GM18505 (cell line): ENCODE measurements around the gene VAV2.

Source experiments
- ATAC-seq: cut with Tn5 transposase; IDR thresholded peaks from one replicate; pipeline ENCODE4 v1.9.1; 2021; ENCODE audit not compliant: unreplicated experiment
- POLR2A ChIP-seq: IDR thresholded peaks from 4 replicates; pipeline ENCODE4 v1.6.1; 2011; ENCODE audit warnings: borderline replicate concordance; ENCODE audit not compliant: insufficient read depth, insufficient read length; ENCODE audit errors: extremely low read depth

Gene VAV2

GRCh38 chr9:133921866-133922265 lies 70.3 kb downstream of the VAV2 start:
- TF ChIP-seq POLR2A: no peak
- no peak for ATAC-seq

- ATAC-seq: no peak
- TF ChIP-seq POLR2A: no peak
Measured at GRCh38 chr9:133920471-133920870, 71.7 kb downstream of the VAV2 start.

GRCh38 chr9:133919253-133920115 lies 72.6 kb downstream of the VAV2 start:
- ATAC-seq: no peak
- TF ChIP-seq POLR2A: no peak

GRCh38 chr9:133918111-133918813 lies 73.9 kb downstream of the VAV2 start:
- no peak for TF ChIP-seq POLR2A
- ATAC-seq: no peak

GRCh38 chr9:133917375-133917774 lies 74.7 kb downstream of the VAV2 start:
- ATAC-seq: no peak

GRCh38 chr9:133916159-133916541 lies 76.0 kb downstream of the VAV2 start:
- no peak for ATAC-seq
- TF ChIP-seq POLR2A: no peak

More at GRCh38 chr9:133917375-133917774, 74.7 kb downstream of the VAV2 start:
- no peak for TF ChIP-seq POLR2A

- no peak for TF ChIP-seq POLR2A
- ATAC-seq: no peak
Measured at GRCh38 chr9:133915534-133916158, 76.5 kb downstream of the VAV2 start.

- no peak for ATAC-seq
Measured at GRCh38 chr9:133914442-133915342, 77.4 kb downstream of the VAV2 start.

GRCh38 chr9:133913571-133914369 lies 78.4 kb downstream of the VAV2 start:
- no peak for ATAC-seq
- TF ChIP-seq POLR2A: no peak

More at GRCh38 chr9:133914442-133915342, 77.4 kb downstream of the VAV2 start:
- TF ChIP-seq POLR2A: no peak

- no peak for TF ChIP-seq POLR2A
- no peak for ATAC-seq
Measured at GRCh38 chr9:133910855-133911514, 81.1 kb downstream of the VAV2 start.

- TF ChIP-seq POLR2A: no peak
- ATAC-seq: no peak
Measured at GRCh38 chr9:133906932-133907910, 84.9 kb downstream of the VAV2 start.

- TF ChIP-seq POLR2A: no peak
- no peak for ATAC-seq
Measured at GRCh38 chr9:133906218-133906617, 85.9 kb downstream of the VAV2 start.
